SU-DHL-6 (cell line): ENCODE measurements around the gene ACSF3.

Source experiments
- CTCF ChIP-seq: fragments of 200-600 bp; sonication (generic); IDR thresholded peaks from one replicate; pipeline ENCODE4 v1.5.1; 2017; ENCODE audit warnings: antibody characterized with exemption, mild to moderate bottlenecking, low read length, moderate library complexity; ENCODE audit not compliant: insufficient read depth, poor library complexity, severe bottlenecking
- EZH2phosphoT487 ChIP-seq: fragments of 200-600 bp; sonication (generic), shearing (Covaris generic); conservative IDR thresholded peaks from 2 replicates; pipeline ENCODE4 v1.6.1; 2018; ENCODE audit warnings: mild to moderate bottlenecking, antibody characterized with exemption, low read length, moderate library complexity, mixed read lengths

GRCh38 chr16:89050868-89051311 is 42.8 kb upstream of the ACSF3 start:
- TF ChIP-seq CTCF (no peak), EZH2phosphoT487 (no peak)
